Mucosa of stomach (tissue), 1 donor: ENCODE measurements around the gene EFNA5.

Source experiments
- H3K27me3 ChIP-seq: one replicate; pipeline ENCODE4 v1.7.0; 2013; ENCODE audit warnings: mild to moderate bottlenecking, low read length; ENCODE audit not compliant: control insufficient read depth, insufficient read depth
- H3K36me3 ChIP-seq: one replicate; pipeline ENCODE4 v1.7.0; 2013; ENCODE audit warnings: low read length; ENCODE audit not compliant: control insufficient read depth, insufficient read depth
- H3K4me1 ChIP-seq: one replicate; pipeline ENCODE4 v1.7.0; 2013; ENCODE audit warnings: mild to moderate bottlenecking, low read length; ENCODE audit not compliant: control insufficient read depth, insufficient read depth
- H3K4me3 ChIP-seq: one replicate; pipeline ENCODE4 v1.7.0; 2013; ENCODE audit warnings: low read length
- H3K9ac ChIP-seq: one replicate; pipeline ENCODE4 v1.7.0; 2013; ENCODE audit warnings: mild to moderate bottlenecking, low read length, moderate library complexity
- H3K9me3 ChIP-seq: one replicate; pipeline ENCODE4 v1.7.0; 2013; ENCODE audit warnings: mild to moderate bottlenecking, low read length, moderate library complexity; ENCODE audit not compliant: control insufficient read depth
- donor health status: Pancreatic carcinoma.

Gene EFNA5

DNA sequence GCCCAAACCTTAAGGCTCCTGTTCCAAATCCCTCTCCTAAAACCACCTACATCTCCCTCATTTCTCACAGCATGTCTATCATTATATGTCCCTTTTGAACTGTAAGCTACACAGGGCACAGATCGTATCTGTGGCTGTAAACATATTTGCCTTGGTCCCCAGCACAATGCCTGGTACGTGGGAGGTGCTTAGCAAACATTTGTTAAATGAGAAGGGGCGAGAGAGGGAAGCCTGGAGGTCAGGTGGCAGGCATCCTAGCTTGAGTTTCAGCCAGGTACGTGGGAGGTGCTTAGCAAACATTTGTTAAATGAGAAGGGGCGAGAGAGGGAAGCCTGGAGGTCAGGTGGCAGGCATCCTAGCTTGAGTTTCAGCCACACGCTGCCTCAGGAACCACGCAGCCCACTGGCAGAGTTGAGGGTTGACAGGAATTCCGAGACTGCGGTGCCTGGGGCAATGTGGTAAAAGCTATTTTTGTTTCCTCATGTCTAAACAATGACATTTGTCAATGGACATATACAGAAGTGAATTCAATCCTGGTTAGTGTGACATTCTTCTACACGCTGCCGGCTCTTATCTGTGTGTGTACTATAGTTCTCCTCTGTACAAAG is 113.6 kb downstream of the EFNA5 start:
- Histone ChIP-seq H3K4me1 (no peaks in the 10 kb centered on the region), H3K9me3 (no peaks in the 10 kb centered on the region), H3K36me3 (no peaks in the 10 kb centered on the region), H3K27me3 (no peaks in the 10 kb centered on the region), H3K4me3 (no peak overlapping the region), H3K9ac (no peak overlapping the region)

DNA sequence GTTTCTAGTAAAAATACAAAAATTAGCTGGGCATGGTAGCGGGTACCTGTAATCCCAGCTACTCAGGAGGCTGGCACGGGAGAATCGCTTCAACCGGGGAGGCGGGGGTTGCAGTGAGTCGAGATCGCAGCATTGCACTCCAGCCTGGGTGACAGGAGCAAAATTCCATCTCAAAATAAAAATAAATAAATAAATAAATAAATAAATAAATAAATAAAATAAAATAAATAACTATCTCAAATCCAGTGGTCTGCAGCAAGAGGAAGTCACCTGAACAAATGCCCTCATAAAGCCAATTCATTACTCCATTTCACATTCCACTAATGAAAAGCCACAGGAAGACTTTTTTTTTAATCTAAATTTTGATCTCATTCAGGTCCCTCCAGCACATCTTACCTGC is 114.2 kb downstream of the EFNA5 start:
- no peaks in the 10 kb centered on the region for H3K27me3 ChIP-seq
- no peak overlapping the region for H3K9ac ChIP-seq
- H3K36me3 ChIP-seq, result no peaks in the 10 kb centered on the region
- no peaks in the 10 kb centered on the region for H3K9me3 ChIP-seq
- no peaks in the 10 kb centered on the region for H3K4me1 ChIP-seq
- no peak overlapping the region for H3K4me3 ChIP-seq

- H3K4me1 ChIP-seq, result no peaks in the 10 kb centered on the region
- H3K4me3 ChIP-seq, result no peak overlapping the region
- no peak overlapping the region for H3K9ac ChIP-seq
- H3K9me3 ChIP-seq, result no peaks in the 10 kb centered on the region
- H3K36me3 ChIP-seq, result no peaks in the 10 kb centered on the region
- no peaks in the 10 kb centered on the region for H3K27me3 ChIP-seq
These were observed 115.2 kb downstream of the EFNA5 start for GRCh38 chr5:107555425-107556090.

- H3K4me1 ChIP-seq, result no peaks in the 10 kb centered on the region
- no peaks in the 10 kb centered on the region for H3K27me3 ChIP-seq
- no peak overlapping the region for H3K9ac ChIP-seq
- H3K9me3 ChIP-seq, result no peaks in the 10 kb centered on the region
- no peak overlapping the region for H3K4me3 ChIP-seq
- H3K36me3 ChIP-seq, result no peaks in the 10 kb centered on the region
These were observed 115.8 kb downstream of the EFNA5 start for GRCh38 chr5:107554776-107555424.

DNA sequence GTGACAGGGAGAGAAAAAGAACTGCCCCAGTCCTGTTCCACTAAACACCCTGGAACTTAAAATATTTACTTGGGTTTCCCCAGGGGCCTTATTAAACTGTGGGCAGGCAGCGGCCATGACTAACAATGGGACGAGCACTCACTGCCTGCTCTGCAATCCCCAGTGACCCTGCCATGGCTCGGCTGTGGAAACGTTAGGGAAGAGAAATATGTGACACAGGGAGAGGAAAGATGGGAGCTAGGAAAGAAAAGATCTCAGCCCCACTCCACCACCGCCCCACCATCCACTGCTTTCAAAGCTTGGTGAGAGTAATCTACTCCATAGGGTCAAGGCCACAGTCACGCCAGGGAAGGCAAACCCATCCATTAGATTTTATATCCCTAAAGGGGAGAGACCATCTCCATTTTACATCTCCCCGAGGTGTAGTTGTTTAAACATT is 117.6 kb downstream of the EFNA5 start:
- no peaks in the 10 kb centered on the region for H3K4me1 ChIP-seq
- H3K27me3 ChIP-seq, result no peaks in the 10 kb centered on the region
- H3K36me3 ChIP-seq, result no peaks in the 10 kb centered on the region
- H3K9ac ChIP-seq, result no peak overlapping the region
- no peak overlapping the region for H3K4me3 ChIP-seq
- H3K9me3 ChIP-seq, result no peaks in the 10 kb centered on the region

GRCh38 chr5:107551088-107551487 is 119.6 kb downstream of the EFNA5 start:
- Histone ChIP-seq H3K9me3 (no peaks in the 10 kb centered on the region), H3K27me3 (no peaks in the 10 kb centered on the region), H3K4me1 (no peaks in the 10 kb centered on the region), H3K36me3 (no peaks in the 10 kb centered on the region), H3K9ac (no peak overlapping the region), H3K4me3 (no peak overlapping the region)

DNA sequence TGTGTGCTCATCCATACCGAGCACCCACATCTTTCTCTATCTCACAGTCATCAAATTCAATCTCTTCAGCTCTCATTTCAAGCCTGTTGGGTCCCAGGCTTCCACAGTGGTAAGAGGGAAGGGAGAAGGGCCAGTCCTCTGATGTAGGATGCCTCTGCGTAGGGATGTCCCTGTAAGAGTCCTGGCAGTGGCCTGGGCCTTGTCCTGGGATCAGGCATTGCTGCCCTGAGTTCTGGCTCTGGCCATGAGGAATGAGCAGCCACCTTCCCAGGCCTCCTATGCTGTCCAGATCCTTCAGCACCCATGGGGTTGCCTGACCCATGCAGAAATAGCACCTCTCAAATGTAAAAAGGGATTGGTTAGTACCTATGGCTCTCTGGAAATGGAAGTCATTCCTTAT is 121.2 kb downstream of the EFNA5 start:
- no peaks in the 10 kb centered on the region for H3K9me3 ChIP-seq
- no peak overlapping the region for H3K9ac ChIP-seq
- H3K36me3 ChIP-seq, result no peaks in the 10 kb centered on the region
- no peak overlapping the region for H3K4me3 ChIP-seq
- H3K4me1 ChIP-seq, result peaks cover 13% of the 10 kb centered on the region
- no peaks in the 10 kb centered on the region for H3K27me3 ChIP-seq

DNA sequence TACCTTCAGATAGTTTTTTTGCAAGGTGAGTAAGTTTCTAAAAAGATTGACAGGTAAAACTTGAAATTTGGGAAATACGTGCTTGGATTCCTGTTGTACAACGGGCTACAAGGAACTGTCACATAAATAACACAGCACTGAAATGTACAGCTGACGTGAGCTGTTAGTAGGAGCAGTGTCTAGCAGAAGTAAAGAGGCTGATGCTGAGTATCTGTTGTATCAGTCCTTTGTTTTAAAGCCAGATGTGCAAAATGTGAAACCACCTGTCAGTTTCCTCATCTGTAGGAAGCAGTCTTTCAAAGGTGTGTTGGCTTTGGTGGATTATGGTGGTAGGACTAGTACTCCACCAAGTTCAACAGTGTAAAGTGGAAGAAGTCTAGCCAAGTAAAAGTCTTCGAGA is 122.3 kb downstream of the EFNA5 start:
- Histone ChIP-seq H3K27me3 (no peaks in the 10 kb centered on the region), H3K4me1 (peaks cover 22% of the 10 kb centered on the region)

DNA sequence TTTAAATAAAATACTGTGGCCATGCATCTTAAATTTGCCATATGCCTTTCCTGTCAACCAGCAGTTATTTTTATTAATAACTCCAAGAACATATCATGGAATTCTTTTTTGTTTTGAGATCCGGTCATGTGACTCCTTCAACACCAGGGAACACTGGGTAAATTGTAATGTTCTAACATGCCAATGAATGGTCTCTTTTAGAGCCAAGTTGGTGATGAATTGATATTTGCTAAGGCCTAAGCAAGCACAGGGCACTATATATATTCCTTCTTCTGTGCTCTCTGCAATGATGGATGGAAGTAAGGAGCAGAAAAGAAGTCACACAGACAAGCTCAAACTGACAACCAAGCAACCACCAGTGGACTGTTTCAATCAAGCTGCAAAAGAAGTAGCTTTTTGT is 124.0 kb downstream of the EFNA5 start:
- H3K4me3 ChIP-seq, result no peak overlapping the region
- H3K36me3 ChIP-seq, result no peaks in the 10 kb centered on the region
- H3K9me3 ChIP-seq, result no peaks in the 10 kb centered on the region
- no peaks in the 10 kb centered on the region for H3K27me3 ChIP-seq
- H3K4me1 ChIP-seq, result peaks cover 34% of the 10 kb centered on the region
- H3K9ac ChIP-seq, result no peak overlapping the region

More for the DNA sequence above, 122.3 kb downstream of the EFNA5 start:
- H3K4me3 ChIP-seq, result no peak overlapping the region
- no peak overlapping the region for H3K9ac ChIP-seq
- H3K36me3 ChIP-seq, result no peaks in the 10 kb centered on the region
- no peaks in the 10 kb centered on the region for H3K9me3 ChIP-seq

DNA sequence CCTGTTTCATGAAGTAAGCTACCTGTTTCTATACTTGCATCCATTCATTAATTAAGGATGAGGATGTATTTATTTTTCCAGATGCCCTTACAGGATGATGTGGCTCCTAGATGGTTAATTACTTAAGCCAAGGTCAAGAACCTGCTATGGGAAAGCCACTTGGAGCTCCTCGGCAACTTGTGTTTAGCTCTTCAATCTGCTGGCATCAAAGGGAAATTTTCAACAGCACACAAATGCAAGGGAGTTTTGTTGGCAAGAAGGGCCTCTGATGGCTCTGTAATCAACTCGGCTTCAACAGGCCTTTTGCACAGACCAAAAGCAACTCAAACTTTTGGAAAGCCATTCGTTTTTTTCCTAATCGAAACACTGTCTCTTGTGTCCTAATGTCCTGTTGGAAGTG is 125.3 kb downstream of the EFNA5 start:
- Histone ChIP-seq H3K4me1 (peaks cover 39% of the 10 kb centered on the region), H3K4me3 (no peak overlapping the region), H3K9ac (no peak overlapping the region), H3K27me3 (no peaks in the 10 kb centered on the region), H3K36me3 (no peaks in the 10 kb centered on the region), H3K9me3 (no peaks in the 10 kb centered on the region)

DNA sequence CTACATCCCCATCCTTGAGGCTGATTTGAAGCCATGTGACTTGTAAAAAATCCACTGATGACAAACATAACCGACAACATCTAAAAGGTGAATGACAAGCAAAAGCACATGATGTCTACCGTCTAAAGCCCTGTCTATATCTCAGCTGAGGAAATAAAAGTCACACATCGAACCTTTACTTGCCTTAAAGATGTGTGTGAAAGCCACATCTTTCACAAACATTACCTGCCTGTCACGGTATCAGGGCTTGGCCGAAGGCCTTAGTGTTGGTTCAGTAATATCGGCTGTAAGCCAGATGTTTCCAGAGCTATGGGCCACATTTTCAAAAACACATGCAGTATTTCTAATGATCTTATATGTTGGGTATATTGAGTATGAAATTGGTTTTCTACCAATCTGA is 125.8 kb downstream of the EFNA5 start:
- Histone ChIP-seq H3K4me3 (no peak overlapping the region), H3K36me3 (no peaks in the 10 kb centered on the region), H3K9ac (no peak overlapping the region), H3K4me1 (peaks cover 41% of the 10 kb centered on the region), H3K27me3 (no peaks in the 10 kb centered on the region), H3K9me3 (no peaks in the 10 kb centered on the region)

- H3K27me3 ChIP-seq, result no peaks in the 10 kb centered on the region
- no peaks in the 10 kb centered on the region for H3K9me3 ChIP-seq
- H3K4me3 ChIP-seq, result no peak overlapping the region
- peaks cover 46% of the 10 kb centered on the region for H3K4me1 ChIP-seq
- H3K36me3 ChIP-seq, result no peaks in the 10 kb centered on the region
- no peak overlapping the region for H3K9ac ChIP-seq
These were observed 126.3 kb downstream of the EFNA5 start for GRCh38 chr5:107544476-107544875.
